ENCODE data around the gene CCDC148. TPM values are rescaled to one million over a fixed set of nuclear protein-coding genes. Genes with fewer than 3 reads are reported as not detected.

CCDC148 gene
- total RNA-seq, 1 donor from 2014 or later, result 3.1 TPM

DNA sequence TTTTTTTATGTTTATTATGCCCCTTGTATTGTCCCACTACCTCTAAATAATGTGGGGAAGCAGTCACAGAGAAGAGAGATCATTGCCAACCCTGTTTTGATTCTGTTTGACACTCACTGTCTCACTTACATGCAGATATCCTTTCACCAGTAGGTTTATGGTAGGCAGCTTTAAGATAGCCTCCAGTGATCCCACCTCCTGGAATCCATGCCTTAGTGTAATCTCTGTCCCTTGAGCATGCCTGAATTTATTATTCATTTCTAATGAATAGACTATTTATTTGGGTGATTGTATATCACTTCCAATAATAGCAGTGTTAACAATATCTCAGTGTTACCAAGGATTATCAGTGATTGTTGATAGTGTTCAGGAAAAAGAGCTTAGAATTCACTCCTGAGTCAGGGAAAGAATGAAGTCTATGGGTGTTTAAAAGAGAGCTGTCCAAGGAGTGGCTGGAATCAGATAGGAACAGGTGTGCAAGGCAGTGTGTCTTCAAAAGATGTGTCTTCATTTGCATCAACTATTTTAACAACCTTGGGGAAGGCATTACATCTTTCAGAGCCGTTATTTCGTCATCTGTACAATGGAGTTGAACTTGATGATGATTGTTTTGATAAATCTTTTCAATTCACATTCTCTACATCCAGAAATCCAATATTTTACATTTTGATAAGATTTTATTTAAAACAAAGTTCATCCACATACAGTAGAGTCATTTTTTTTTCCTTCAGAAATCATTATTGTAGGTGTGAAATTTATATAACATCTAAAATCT, 32.1 kb upstream of the CCDC148 start:
- Mint-ChIP-seq H3K27ac (no peak overlapping the region), H3K4me3 (no peak overlapping the region), H3K27me3 (no peaks in the 10 kb centered on the region), H3K4me1 (ENCODE audit: unreplicated experiment) (peaks cover 38% of the 10 kb centered on the region), H3K9me3 (no peaks in the 10 kb centered on the region), H3K36me3 (peaks cover 6% of the 10 kb centered on the region)
- DNase-seq (ENCODE audit: extremely low spot score, unreplicated experiment), result no peak
- TF ChIP-seq, protein P1, sequence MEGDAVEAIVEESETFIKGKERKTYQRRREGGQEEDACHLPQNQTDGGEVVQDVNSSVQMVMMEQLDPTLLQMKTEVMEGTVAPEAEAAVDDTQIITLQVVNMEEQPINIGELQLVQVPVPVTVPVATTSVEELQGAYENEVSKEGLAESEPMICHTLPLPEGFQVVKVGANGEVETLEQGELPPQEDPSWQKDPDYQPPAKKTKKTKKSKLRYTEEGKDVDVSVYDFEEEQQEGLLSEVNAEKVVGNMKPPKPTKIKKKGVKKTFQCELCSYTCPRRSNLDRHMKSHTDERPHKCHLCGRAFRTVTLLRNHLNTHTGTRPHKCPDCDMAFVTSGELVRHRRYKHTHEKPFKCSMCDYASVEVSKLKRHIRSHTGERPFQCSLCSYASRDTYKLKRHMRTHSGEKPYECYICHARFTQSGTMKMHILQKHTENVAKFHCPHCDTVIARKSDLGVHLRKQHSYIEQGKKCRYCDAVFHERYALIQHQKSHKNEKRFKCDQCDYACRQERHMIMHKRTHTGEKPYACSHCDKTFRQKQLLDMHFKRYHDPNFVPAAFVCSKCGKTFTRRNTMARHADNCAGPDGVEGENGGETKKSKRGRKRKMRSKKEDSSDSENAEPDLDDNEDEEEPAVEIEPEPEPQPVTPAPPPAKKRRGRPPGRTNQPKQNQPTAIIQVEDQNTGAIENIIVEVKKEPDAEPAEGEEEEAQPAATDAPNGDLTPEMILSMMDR (conservative IDR thresholded peaks at IDR 0.05), result no peak

DNA sequence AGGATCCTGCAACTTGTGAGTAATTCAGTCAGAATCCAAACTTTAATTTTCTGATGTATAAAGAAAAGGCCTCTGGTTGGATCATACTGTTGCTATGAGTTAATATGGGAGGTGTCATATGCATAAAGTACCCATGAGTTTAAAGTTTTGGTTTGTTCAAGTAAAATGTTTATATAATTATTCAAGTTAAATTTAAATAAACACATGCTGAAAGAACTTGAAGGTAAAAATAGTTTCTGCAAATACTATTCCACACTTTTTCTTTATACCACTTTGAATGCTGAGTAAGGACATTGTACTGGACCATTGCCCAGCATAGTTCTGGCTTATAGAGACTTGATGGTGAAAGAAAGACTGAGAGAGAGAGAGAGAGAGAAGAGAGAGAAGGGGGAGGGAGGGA, 30.9 kb upstream of the CCDC148 start:
- H3K4me1 Mint-ChIP-seq (ENCODE audit: unreplicated experiment), result peaks cover 33% of the 10 kb centered on the region
- H3K27ac Mint-ChIP-seq, result no peak overlapping the region
- H3K27me3 Mint-ChIP-seq, result no peaks in the 10 kb centered on the region
- TF ChIP-seq, protein P1 (conservative IDR thresholded peaks at IDR 0.05), result no peak
- no peak for DNase-seq (ENCODE audit: extremely low spot score, unreplicated experiment)
- H3K9me3 Mint-ChIP-seq, result peaks cover 4% of the 10 kb centered on the region
- H3K4me3 Mint-ChIP-seq, result no peak overlapping the region
- H3K36me3 Mint-ChIP-seq, result peaks cover 9% of the 10 kb centered on the region

DNA sequence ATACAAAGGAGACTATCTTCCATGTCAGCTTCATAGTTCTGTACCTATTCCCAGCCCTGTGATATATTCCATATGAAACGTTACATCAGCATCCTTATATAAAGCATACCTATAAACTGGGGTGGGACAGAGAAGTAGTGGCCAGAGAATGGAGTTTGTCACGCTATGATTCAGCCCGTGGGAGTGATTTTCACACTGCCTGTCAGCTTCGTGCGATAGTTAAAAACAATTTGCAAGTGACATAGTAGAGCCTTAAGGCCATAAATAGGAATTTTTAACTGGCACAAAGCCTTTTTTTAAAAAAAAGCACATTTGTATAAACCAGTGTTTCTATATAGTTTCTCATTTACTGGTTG, 30.4 kb upstream of the CCDC148 start:
- no peak for DNase-seq (ENCODE audit: extremely low spot score, unreplicated experiment)

DNA sequence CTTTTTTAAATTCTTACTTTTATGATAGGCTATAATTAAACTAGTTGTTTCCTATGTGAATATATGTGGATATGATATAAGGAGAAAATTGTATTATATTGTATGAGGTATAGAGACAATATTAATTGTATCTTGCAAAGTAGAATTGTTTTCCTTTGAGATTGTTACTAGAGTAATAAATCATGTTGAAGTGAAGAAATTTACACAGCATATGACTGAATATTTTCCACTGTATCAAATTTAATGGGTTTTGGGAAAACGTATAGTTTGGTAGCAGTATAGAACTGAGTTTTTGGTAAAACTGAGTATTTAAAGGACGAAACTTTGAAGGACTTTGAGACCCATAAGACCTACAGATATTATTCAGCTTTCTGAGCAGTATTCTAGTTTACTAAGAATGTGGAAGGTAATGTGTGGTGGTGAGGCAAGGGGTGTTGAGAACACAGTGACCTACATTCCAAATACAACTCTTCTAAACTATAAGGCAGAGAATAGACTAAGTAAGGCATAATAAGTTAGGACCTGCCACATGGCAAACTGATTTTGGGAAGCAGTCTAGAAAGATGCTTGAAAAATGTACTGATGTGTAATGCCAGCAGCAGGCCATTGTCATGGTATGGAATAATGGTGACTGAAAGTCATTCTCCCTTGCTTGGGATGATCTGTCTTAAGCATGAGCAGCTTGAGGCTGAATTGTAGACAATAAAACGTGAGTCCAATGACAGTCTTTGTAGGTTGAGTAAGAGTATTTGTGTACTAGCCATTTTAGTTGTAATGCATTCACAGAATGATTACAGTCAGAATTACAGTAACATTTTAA, 29.8 kb upstream of the CCDC148 start:
- Mint-ChIP-seq H3K36me3 (peaks cover 12% of the 10 kb centered on the region), H3K27ac (no peak overlapping the region), H3K27me3 (no peaks in the 10 kb centered on the region), H3K4me3 (no peak overlapping the region), H3K9me3 (peaks cover 4% of the 10 kb centered on the region), H3K4me1 (ENCODE audit: unreplicated experiment) (peaks cover 33% of the 10 kb centered on the region)
- TF ChIP-seq, protein P1 (conservative IDR thresholded peaks at IDR 0.05), result no peak
- no peak for DNase-seq (ENCODE audit: extremely low spot score, unreplicated experiment)

More for the DNA sequence above, 30.4 kb upstream of the CCDC148 start:
- H3K9me3 Mint-ChIP-seq, result peaks cover 4% of the 10 kb centered on the region
- peaks cover 9% of the 10 kb centered on the region for H3K36me3 Mint-ChIP-seq
- H3K27ac Mint-ChIP-seq, result no peak overlapping the region
- no peak overlapping the region for H3K4me3 Mint-ChIP-seq
- no peaks in the 10 kb centered on the region for H3K27me3 Mint-ChIP-seq
- H3K4me1 Mint-ChIP-seq (ENCODE audit: unreplicated experiment), result peaks cover 33% of the 10 kb centered on the region
- TF ChIP-seq, protein P1 (conservative IDR thresholded peaks at IDR 0.05), result no peak

DNA sequence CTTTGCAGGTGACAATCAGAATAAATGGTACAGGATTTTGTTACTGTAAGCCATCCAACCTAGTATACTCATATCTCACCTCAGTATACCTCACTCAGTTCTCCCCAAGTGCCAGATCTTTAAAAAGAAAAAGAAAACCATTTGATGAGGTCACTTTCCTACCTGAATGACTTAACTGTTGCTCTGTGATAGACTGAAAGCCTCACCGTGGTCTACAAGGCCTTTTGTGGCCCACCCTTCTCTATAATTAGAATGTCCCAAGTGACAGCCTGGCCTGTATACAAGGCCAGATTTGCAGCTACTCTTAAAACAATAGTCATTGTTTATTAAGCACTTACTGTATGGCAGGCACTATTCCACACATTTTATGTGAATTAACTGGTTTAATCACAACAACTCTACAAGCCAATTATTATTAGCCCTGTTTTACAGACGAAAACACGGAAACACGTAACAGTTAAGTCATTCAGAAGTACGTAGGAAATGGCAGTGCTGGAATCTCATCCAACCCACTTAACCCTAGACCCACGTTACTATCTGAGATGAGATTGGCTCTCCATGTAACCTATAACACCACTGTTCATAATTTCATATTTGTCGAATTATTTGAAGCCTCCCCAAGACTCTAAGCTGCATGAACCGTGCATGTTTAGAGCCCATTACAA, 28.5 kb upstream of the CCDC148 start:
- H3K9me3 Mint-ChIP-seq, result peaks cover 4% of the 10 kb centered on the region
- peaks cover 17% of the 10 kb centered on the region for H3K36me3 Mint-ChIP-seq
- no peak for DNase-seq (ENCODE audit: extremely low spot score, unreplicated experiment)
- H3K27ac Mint-ChIP-seq, result no peak overlapping the region
- no peaks in the 10 kb centered on the region for H3K27me3 Mint-ChIP-seq
- peaks cover 33% of the 10 kb centered on the region for H3K4me1 Mint-ChIP-seq (ENCODE audit: unreplicated experiment)
- TF ChIP-seq, protein P1 (conservative IDR thresholded peaks at IDR 0.05), result no peak
- H3K4me3 Mint-ChIP-seq, result no peak overlapping the region

Measured in type B pancreatic cell (in vitro differentiated cells).